Mesendoderm (in vitro differentiated cells): ENCODE measurements around the gene TUBAL3.

ENCODE experiments used
- DNase-seq: peaks from one replicate; pipeline ENCODE4 v3.0.0; 2013
- H2AK5ac ChIP-seq: 2 replicates; pipeline ENCODE4 v1.6.1; 2013; ENCODE audit warnings: low read length, inconsistent platforms
- H2BK120ac ChIP-seq: 2 replicates; pipeline ENCODE4 v1.6.1; 2013; ENCODE audit warnings: low read depth, mild to moderate bottlenecking, low read length, moderate library complexity, mixed read lengths
- H2BK15ac ChIP-seq: replicated peaks from 2 replicates; pipeline ENCODE4 v1.6.1; 2013; ENCODE audit warnings: low read depth, mild to moderate bottlenecking, moderate library complexity
- H2BK5ac ChIP-seq: 2 replicates; pipeline ENCODE4 v1.6.1; 2013; ENCODE audit warnings: low read length, inconsistent platforms
- H3K18ac ChIP-seq: 2 replicates; pipeline ENCODE4 v1.6.1; 2013; ENCODE audit warnings: mild to moderate bottlenecking, low read length, mixed read lengths
- H3K23ac ChIP-seq: one replicate; pipeline ENCODE4 v1.6.1; 2013; ENCODE audit warnings: low read length
- H3K27ac ChIP-seq: 2 replicates; pipeline ENCODE4 v1.5.1; 2013; ENCODE audit warnings: low read depth, mild to moderate bottlenecking, inconsistent platforms, low read length, moderate library complexity
- H3K27me3 ChIP-seq: 2 replicates; pipeline ENCODE4 v1.6.1; 2013; ENCODE audit warnings: low read length, control low read depth, mild to moderate bottlenecking, inconsistent platforms; ENCODE audit not compliant: insufficient read depth, poor library complexity
- H3K36me3 ChIP-seq: 2 replicates; pipeline ENCODE4 v1.6.1; 2013; ENCODE audit warnings: low read length, inconsistent platforms; ENCODE audit not compliant: control insufficient read depth, insufficient read depth
- H3K4ac ChIP-seq: one replicate; pipeline ENCODE4 v1.6.1; 2013; ENCODE audit warnings: low read depth, mild to moderate bottlenecking, low read length, moderate library complexity
- H3K4me1 ChIP-seq: 2 replicates; pipeline ENCODE4 v1.6.1; 2013; ENCODE audit warnings: low read depth, low read length, inconsistent platforms; ENCODE audit not compliant: control insufficient read depth
- H3K4me2 ChIP-seq: 2 replicates; pipeline ENCODE4 v1.6.1; 2013; ENCODE audit warnings: low read length
- H3K4me3 ChIP-seq: 2 replicates; pipeline ENCODE4 v1.5.1; 2013; ENCODE audit warnings: mild to moderate bottlenecking, low read length
- H3K56ac ChIP-seq: one replicate; pipeline ENCODE4 v1.6.1; 2013; ENCODE audit warnings: low read length
- H3K79me1 ChIP-seq: 2 replicates; pipeline ENCODE4 v1.6.1; 2013; ENCODE audit warnings: low read length, inconsistent platforms
- H3K79me2 ChIP-seq: 2 replicates; pipeline ENCODE4 v1.6.1; 2013; ENCODE audit warnings: mild to moderate bottlenecking, low read length; ENCODE audit not compliant: control insufficient read depth, insufficient read depth
- H3K9ac ChIP-seq: 2 replicates; pipeline ENCODE4 v1.6.1; 2013; ENCODE audit warnings: low read length, inconsistent platforms
- H4K5ac ChIP-seq: one replicate; pipeline ENCODE4 v1.6.1; 2013; ENCODE audit warnings: low read length
- H4K8ac ChIP-seq: one replicate; pipeline ENCODE4 v1.6.1; 2013; ENCODE audit warnings: low read depth, mild to moderate bottlenecking, control low read depth, low read length, moderate library complexity
- WGBS: extraction: QIAGEN DNeasy Blood & Tissue Kit; methylation state at CpG from one replicate; pipeline ENCODE4 v1.1.7; 2013; ENCODE audit warnings: low lambda C conversion rate, missing lambda C conversion rate; ENCODE audit not compliant: insufficient coverage; ENCODE audit errors: extremely low coverage; 5-methylcytosine and 5-hydroxymethylcytosine counted together

The TUBAL3 gene

GRCh38 chr10:5364374-5364773, 40.3 kb downstream of the TUBAL3 start:
- Histone ChIP-seq H4K8ac (no peak overlapping the region), H3K36me3 (no peaks in the 10 kb centered on the region), H2BK120ac (no peak overlapping the region), H2AK5ac (no peak overlapping the region), H3K4me1 (no peaks in the 10 kb centered on the region), H3K9ac (no peak overlapping the region), H3K18ac (no peak overlapping the region), H3K79me1 (no peaks in the 10 kb centered on the region), H3K4me3 (no peak overlapping the region), H4K5ac (no peak overlapping the region), H2BK15ac (no peak overlapping the region), H2BK5ac (no peak overlapping the region), H3K79me2 (no peaks in the 10 kb centered on the region), H3K23ac (no peak overlapping the region), H3K56ac (no peak overlapping the region), H3K27me3 (no peaks in the 10 kb centered on the region), H3K4me2 (no peak overlapping the region), H3K4ac (no peak overlapping the region), H3K27ac (no peak overlapping the region)
- WGBS = no CpG with 5 or more reads among the region's 11 CpGs
- DNase-seq = no peak

DNA sequence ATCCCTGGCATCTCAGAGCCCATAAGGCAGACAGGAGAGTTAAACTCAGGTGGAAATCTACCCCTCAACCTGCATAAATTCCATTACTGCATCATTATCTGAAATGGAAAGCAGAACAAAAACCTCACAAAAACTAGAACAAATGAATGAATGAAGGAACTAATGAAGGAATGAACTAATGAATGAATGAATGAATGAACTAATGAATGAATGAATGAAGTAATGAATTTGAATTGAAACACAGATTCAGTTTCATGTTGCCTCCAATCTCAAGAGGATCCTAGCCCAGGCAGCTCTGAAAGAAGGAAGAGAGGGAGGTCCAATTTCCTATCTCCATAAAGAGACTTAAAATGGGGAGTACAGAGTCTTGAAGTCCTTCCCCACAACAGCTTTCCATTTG, 41.8 kb downstream of the TUBAL3 start:
- H3K56ac ChIP-seq = no peak overlapping the region
- no peak overlapping the region for H2BK15ac ChIP-seq
- H3K36me3 ChIP-seq = no peaks in the 10 kb centered on the region
- H2AK5ac ChIP-seq = no peak overlapping the region
- no peak overlapping the region for H3K4ac ChIP-seq
- DNase-seq = no peak
- no peak overlapping the region for H4K8ac ChIP-seq
- H4K5ac ChIP-seq = no peak overlapping the region
- no peak overlapping the region for H3K23ac ChIP-seq
- no peak overlapping the region for H3K27ac ChIP-seq
- H2BK120ac ChIP-seq = no peak overlapping the region
- no peak overlapping the region for H3K9ac ChIP-seq
- no peaks in the 10 kb centered on the region for H3K4me1 ChIP-seq
- H3K18ac ChIP-seq = no peak overlapping the region
- H3K4me2 ChIP-seq = no peak overlapping the region
- H3K27me3 ChIP-seq = no peaks in the 10 kb centered on the region
- H3K79me1 ChIP-seq = no peaks in the 10 kb centered on the region
- H2BK5ac ChIP-seq = no peak overlapping the region
- no peaks in the 10 kb centered on the region for H3K79me2 ChIP-seq
- H3K4me3 ChIP-seq = no peak overlapping the region

DNA sequence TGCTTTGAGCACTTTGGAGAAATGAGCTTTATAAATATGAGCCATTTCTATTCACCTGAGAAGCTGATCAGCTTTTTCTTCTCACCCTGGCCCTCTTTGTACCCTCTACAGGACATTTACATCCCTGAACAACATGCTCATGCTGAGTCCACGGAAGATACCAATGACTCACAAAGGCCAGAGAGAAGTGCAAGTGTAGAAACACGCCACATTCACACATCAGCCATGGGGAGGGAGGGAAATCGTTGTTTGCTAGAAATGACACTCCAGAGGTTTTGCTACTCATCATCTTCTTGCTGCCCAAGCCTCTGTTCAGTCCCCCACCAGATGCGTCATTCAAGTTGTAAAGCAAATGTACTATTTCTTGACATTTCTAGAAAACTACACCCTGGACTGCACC, 42.7 kb downstream of the TUBAL3 start:
- Histone ChIP-seq H3K4me3 (no peak overlapping the region), H3K18ac (no peak overlapping the region), H3K79me2 (no peaks in the 10 kb centered on the region), H3K4me2 (no peak overlapping the region), H2BK120ac (no peak overlapping the region), H3K79me1 (no peaks in the 10 kb centered on the region), H3K27me3 (no peaks in the 10 kb centered on the region), H2BK5ac (no peak overlapping the region), H4K8ac (no peak overlapping the region), H2AK5ac (no peak overlapping the region), H3K23ac (no peak overlapping the region), H3K9ac (no peak overlapping the region), H3K56ac (no peak overlapping the region), H4K5ac (no peak overlapping the region), H3K27ac (no peak overlapping the region), H3K36me3 (no peaks in the 10 kb centered on the region), H3K4me1 (no peaks in the 10 kb centered on the region), H2BK15ac (no peak overlapping the region), H3K4ac (no peak overlapping the region)
- WGBS = no CpG with 5 or more reads among the region's 4 CpGs
- no peak for DNase-seq

DNA sequence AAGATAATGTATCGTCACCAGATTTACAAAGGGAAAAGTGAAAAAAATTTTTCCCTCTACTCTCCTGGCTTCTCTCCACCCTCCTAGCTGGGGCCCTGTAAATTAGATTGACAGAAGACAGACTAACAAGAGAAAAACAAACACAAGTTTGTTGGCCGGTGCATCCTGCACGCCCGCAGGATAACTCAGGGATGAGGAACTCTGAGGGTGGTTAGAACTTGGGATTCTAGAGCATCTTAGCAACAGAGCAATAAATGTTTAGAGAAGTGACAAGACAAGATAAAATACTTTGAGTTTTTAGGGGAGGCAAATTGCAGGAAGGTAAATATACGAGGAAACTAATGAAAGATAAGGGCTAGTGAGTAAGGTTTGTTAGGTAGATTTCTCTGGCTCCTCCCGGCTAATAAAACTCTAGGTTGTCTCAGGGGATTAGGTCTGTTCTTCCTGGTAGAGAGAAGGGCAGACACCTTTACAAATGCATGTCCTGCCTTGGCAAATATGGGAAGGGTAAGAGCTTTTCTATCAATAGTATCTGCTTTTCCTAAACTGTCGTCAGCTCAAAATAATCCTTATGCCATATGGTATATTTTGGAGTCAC, 44.2 kb downstream of the TUBAL3 start:
- no peak overlapping the region for H3K23ac ChIP-seq
- no peaks in the 10 kb centered on the region for H3K36me3 ChIP-seq
- no peak overlapping the region for H2AK5ac ChIP-seq
- no peak overlapping the region for H3K4ac ChIP-seq
- no peaks in the 10 kb centered on the region for H3K27me3 ChIP-seq
- no peak overlapping the region for H2BK5ac ChIP-seq
- H2BK120ac ChIP-seq = no peak overlapping the region
- WGBS = no CpG with 5 or more reads among the region's 7 CpGs
- H3K4me2 ChIP-seq = no peak overlapping the region
- H3K4me3 ChIP-seq = no peak overlapping the region
- no peak overlapping the region for H3K9ac ChIP-seq
- H3K27ac ChIP-seq = no peak overlapping the region
- H2BK15ac ChIP-seq = no peak overlapping the region
- no peak overlapping the region for H3K18ac ChIP-seq
- H3K4me1 ChIP-seq = no peaks in the 10 kb centered on the region
- no peak overlapping the region for H4K5ac ChIP-seq
- H4K8ac ChIP-seq = no peak overlapping the region
- no peak for DNase-seq
- H3K79me2 ChIP-seq = no peaks in the 10 kb centered on the region
- no peak overlapping the region for H3K56ac ChIP-seq
- H3K79me1 ChIP-seq = no peaks in the 10 kb centered on the region

DNA sequence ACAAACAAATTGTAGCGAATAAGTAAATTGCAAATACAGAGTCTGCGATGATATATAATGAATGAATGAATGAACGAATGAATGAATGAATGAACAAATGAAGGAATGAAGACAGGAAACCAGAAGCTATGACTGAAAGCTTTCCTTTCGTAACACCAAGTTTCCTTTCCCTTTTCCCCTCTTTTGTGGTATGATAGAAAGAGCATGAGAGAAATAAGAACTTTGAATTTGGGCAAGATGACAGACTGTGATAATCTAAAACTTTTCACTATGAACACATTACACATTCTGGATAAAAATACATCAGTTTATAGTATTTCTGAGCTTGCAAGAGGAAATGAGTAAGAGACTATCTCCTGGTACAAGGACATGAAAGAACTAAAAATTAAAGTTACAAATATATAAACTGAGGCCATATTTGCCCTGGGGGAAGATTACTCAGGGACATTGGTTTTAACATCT, 48.3 kb downstream of the TUBAL3 start:
- no peaks in the 10 kb centered on the region for H3K4me1 ChIP-seq
- H3K27ac ChIP-seq = no peak overlapping the region
- no peak overlapping the region for H3K4ac ChIP-seq
- H3K4me3 ChIP-seq = no peak overlapping the region
- no peak for DNase-seq
- H2BK5ac ChIP-seq = no peak overlapping the region
- H2AK5ac ChIP-seq = no peak overlapping the region
- no peak overlapping the region for H2BK15ac ChIP-seq
- H3K9ac ChIP-seq = no peak overlapping the region
- no peaks in the 10 kb centered on the region for H3K79me2 ChIP-seq
- no peak overlapping the region for H3K4me2 ChIP-seq
- H4K8ac ChIP-seq = no peak overlapping the region
- H3K56ac ChIP-seq = no peak overlapping the region
- no peaks in the 10 kb centered on the region for H3K36me3 ChIP-seq
- no peaks in the 10 kb centered on the region for H3K79me1 ChIP-seq
- no peaks in the 10 kb centered on the region for H3K27me3 ChIP-seq
- H2BK120ac ChIP-seq = no peak overlapping the region
- no peak overlapping the region for H4K5ac ChIP-seq
- WGBS = 100% methylated on average over 3 of the region's 4 CpGs
- no peak overlapping the region for H3K23ac ChIP-seq
- H3K18ac ChIP-seq = no peak overlapping the region

DNA sequence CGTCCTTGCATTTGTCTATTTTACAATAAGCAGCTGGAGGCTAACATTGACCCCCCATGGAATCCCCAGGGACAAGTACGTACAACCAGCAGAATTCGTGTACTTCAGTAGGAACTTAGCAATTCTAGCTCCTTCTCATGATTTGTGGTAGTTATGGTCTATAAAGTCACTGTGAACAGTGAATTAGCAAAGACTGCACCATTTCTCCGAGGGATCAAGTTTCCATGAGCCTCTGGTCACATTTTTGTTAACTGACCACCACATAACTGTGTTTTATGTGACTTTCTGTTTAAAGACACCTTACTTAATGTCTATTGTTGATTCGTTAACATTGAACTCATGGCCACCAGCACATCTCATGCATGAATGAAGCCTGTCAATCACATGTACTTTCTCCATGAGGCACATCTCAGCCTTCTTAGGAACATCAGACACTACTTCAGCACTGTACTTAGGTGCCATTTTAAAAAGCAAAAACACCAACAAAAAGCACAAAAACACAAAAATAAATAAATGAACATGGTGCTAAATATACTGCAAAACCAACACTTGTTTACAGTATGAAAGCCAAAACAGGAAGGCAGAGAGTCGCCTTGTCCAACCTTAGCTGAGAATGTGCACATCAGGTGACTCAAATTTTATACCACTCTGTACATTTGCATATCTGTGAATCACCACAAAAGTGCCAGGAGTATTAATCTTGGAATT, 48.9 kb downstream of the TUBAL3 start:
- H3K4ac ChIP-seq = no peak overlapping the region
- H3K18ac ChIP-seq = no peak overlapping the region
- DNase-seq = no peak
- H3K56ac ChIP-seq = no peak overlapping the region
- H3K23ac ChIP-seq = no peak overlapping the region
- no CpG with 5 or more reads among the region's 6 CpGs for WGBS
- no peak overlapping the region for H2BK15ac ChIP-seq
- H2BK120ac ChIP-seq = no peak overlapping the region
- no peak overlapping the region for H2BK5ac ChIP-seq
- H4K5ac ChIP-seq = no peak overlapping the region
- H3K4me1 ChIP-seq = no peaks in the 10 kb centered on the region
- H4K8ac ChIP-seq = no peak overlapping the region
- no peaks in the 10 kb centered on the region for H3K79me1 ChIP-seq
- H3K27ac ChIP-seq = no peak overlapping the region
- H3K27me3 ChIP-seq = no peaks in the 10 kb centered on the region
- H3K36me3 ChIP-seq = no peaks in the 10 kb centered on the region
- no peaks in the 10 kb centered on the region for H3K79me2 ChIP-seq
- H2AK5ac ChIP-seq = no peak overlapping the region
- H3K4me2 ChIP-seq = no peak overlapping the region
- H3K4me3 ChIP-seq = no peak overlapping the region
- H3K9ac ChIP-seq = no peak overlapping the region
